ENCODE data around the gene TMEM52. TPM values are rescaled to one million over a fixed set of nuclear protein-coding genes. Genes with fewer than 3 reads are reported as not detected.

TMEM52 gene
- total RNA-seq, 2 donors from 2014 or later: 0.52 TPM; not detected in 1

- H3K4me1 Mint-ChIP-seq: peaks cover 3% of the 10 kb centered on the region
- peak in 1 of 3 donors; percentile 11 for DNase-seq
- H3K9me3 ChIP-seq (ENCODE audit: control insufficient read depth, low read length, poor library complexity, severe bottlenecking): no peaks in the 10 kb centered on the region
- no peaks in the 10 kb centered on the region for H3K27me3 Mint-ChIP-seq
- H3K27ac Mint-ChIP-seq: no peak overlapping the region
- H3K4me3 Mint-ChIP-seq: peak overlapping the region; percentile 25
- no peak for ATAC-seq
- H3K36me3 Mint-ChIP-seq (ENCODE audit: low read depth): no peaks in the 10 kb centered on the region
These were observed 1.8 kb upstream of the TMEM52 start for GRCh38 chr1:1920608-1921458.

- Mint-ChIP-seq H3K4me3 (peak overlapping the region; percentile 25), H3K36me3 (ENCODE audit: low read depth) (no peaks in the 10 kb centered on the region), H3K27me3 (no peaks in the 10 kb centered on the region), H3K27ac (no peak overlapping the region), H3K4me1 (peaks cover 3% of the 10 kb centered on the region)
- H3K9me3 ChIP-seq (ENCODE audit: control insufficient read depth, low read length, poor library complexity, severe bottlenecking): no peaks in the 10 kb centered on the region
- ATAC-seq: no peak
- no peak for DNase-seq
These were observed 1.1 kb upstream of the TMEM52 start for GRCh38 chr1:1920057-1920607.

- Mint-ChIP-seq H3K36me3 (ENCODE audit: low read depth) (no peaks in the 10 kb centered on the region), H3K4me1 (peaks cover 3% of the 10 kb centered on the region), H3K27me3 (no peaks in the 10 kb centered on the region), H3K4me3 (peak overlapping the region; percentile 52), H3K27ac (no peak overlapping the region)
- no peaks in the 10 kb centered on the region for H3K9me3 ChIP-seq (ENCODE audit: control insufficient read depth, low read length, poor library complexity, severe bottlenecking)
- DNase-seq (peak; percentile 100), ATAC-seq (peak; percentile 91)
These were observed 401 bp upstream of the TMEM52 start for GRCh38 chr1:1919304-1920056.

- no peak for ATAC-seq
- H3K4me1 Mint-ChIP-seq: peaks cover 3% of the 10 kb centered on the region
- H3K36me3 Mint-ChIP-seq (ENCODE audit: low read depth): no peaks in the 10 kb centered on the region
- no peaks in the 10 kb centered on the region for H3K9me3 ChIP-seq (ENCODE audit: control insufficient read depth, low read length, poor library complexity, severe bottlenecking)
- peaks cover 7% of the 10 kb centered on the region for H3K27me3 Mint-ChIP-seq
- peak in 1 of 3 donors; percentile 9 for DNase-seq
- peak overlapping the region; percentile 67 for H3K4me3 Mint-ChIP-seq
- H3K27ac Mint-ChIP-seq: no peak overlapping the region
These were observed 831 bp downstream of the TMEM52 start for GRCh38 chr1:1917995-1918900.

- no peak for ATAC-seq
- peak overlapping the region; percentile 67 for H3K4me3 Mint-ChIP-seq
- no peaks in the 10 kb centered on the region for H3K9me3 ChIP-seq (ENCODE audit: control insufficient read depth, low read length, poor library complexity, severe bottlenecking)
- no peaks in the 10 kb centered on the region for H3K36me3 Mint-ChIP-seq (ENCODE audit: low read depth)
- H3K27me3 Mint-ChIP-seq: peaks cover 7% of the 10 kb centered on the region
- no peak overlapping the region for H3K27ac Mint-ChIP-seq
- DNase-seq: no peak
- H3K4me1 Mint-ChIP-seq: peaks cover 3% of the 10 kb centered on the region
These were observed 1.6 kb downstream of the TMEM52 start for GRCh38 chr1:1917304-1917976.

GRCh38 chr1:1916851-1917251 is 2.2 kb downstream of the TMEM52 start:
- no peaks in the 10 kb centered on the region for H3K9me3 ChIP-seq (ENCODE audit: control insufficient read depth, low read length, poor library complexity, severe bottlenecking)
- H3K4me1 Mint-ChIP-seq: peaks cover 3% of the 10 kb centered on the region
- DNase-seq (peak in 1 of 3 donors; percentile 6), ATAC-seq (no peak)
- no peak overlapping the region for H3K27ac Mint-ChIP-seq
- peaks cover 7% of the 10 kb centered on the region for H3K27me3 Mint-ChIP-seq
- H3K36me3 Mint-ChIP-seq (ENCODE audit: low read depth): no peaks in the 10 kb centered on the region
- H3K4me3 Mint-ChIP-seq: no peak overlapping the region

GRCh38 chr1:1915911-1916840 is 2.9 kb downstream of the TMEM52 start:
- Mint-ChIP-seq H3K27me3 (peaks cover 7% of the 10 kb centered on the region), H3K36me3 (ENCODE audit: low read depth) (no peaks in the 10 kb centered on the region), H3K27ac (no peak overlapping the region), H3K4me1 (peaks cover 3% of the 10 kb centered on the region), H3K4me3 (no peak overlapping the region)
- H3K9me3 ChIP-seq (ENCODE audit: control insufficient read depth, low read length, poor library complexity, severe bottlenecking): no peaks in the 10 kb centered on the region
- DNase-seq (peak in 1 of 3 donors; percentile 9), ATAC-seq (no peak)

GRCh38 chr1:1914971-1915692 is 3.9 kb downstream of the TMEM52 start, which contains the start of gene CALML6:
CALML6 (plus strand) TSS chr1:1915260; CDS start chr1:1915281, 21 bp downstream.
- peaks cover 7% of the 10 kb centered on the region for H3K27me3 Mint-ChIP-seq
- no peaks in the 10 kb centered on the region for H3K36me3 Mint-ChIP-seq (ENCODE audit: low read depth)
- peak within 1 kb of the TSS; percentile 67 for H3K27ac Mint-ChIP-seq
- no peak within 1 kb of the TSS for H3K4me3 Mint-ChIP-seq
- ATAC-seq: no peak
- no peak for DNase-seq
- no peaks in the 10 kb centered on the region for H3K9me3 ChIP-seq (ENCODE audit: control insufficient read depth, low read length, poor library complexity, severe bottlenecking)
- peaks cover 7% of the 10 kb centered on the region for H3K4me1 Mint-ChIP-seq

GRCh38 chr1:1914101-1914970 is 4.7 kb downstream of the TMEM52 start:
- peaks cover 7% of the 10 kb centered on the region for H3K27me3 Mint-ChIP-seq
- DNase-seq: no peak
- no peak overlapping the region for H3K4me3 Mint-ChIP-seq
- H3K4me1 Mint-ChIP-seq: peaks cover 7% of the 10 kb centered on the region
- ATAC-seq: no peak
- H3K36me3 Mint-ChIP-seq (ENCODE audit: low read depth): no peaks in the 10 kb centered on the region
- no peaks in the 10 kb centered on the region for H3K9me3 ChIP-seq (ENCODE audit: control insufficient read depth, low read length, poor library complexity, severe bottlenecking)
- H3K27ac Mint-ChIP-seq: peak overlapping the region; percentile 67

GRCh38 chr1:1911350-1912041 is 7.6 kb downstream of the TMEM52 start:
- Mint-ChIP-seq H3K27ac (no peak overlapping the region), H3K4me3 (no peak overlapping the region), H3K27me3 (peaks cover 7% of the 10 kb centered on the region), H3K4me1 (peaks cover 9% of the 10 kb centered on the region), H3K36me3 (ENCODE audit: low read depth) (no peaks in the 10 kb centered on the region)
- ATAC-seq: no peak
- H3K9me3 ChIP-seq (ENCODE audit: control insufficient read depth, low read length, poor library complexity, severe bottlenecking): no peaks in the 10 kb centered on the region
- no peak for DNase-seq
